SJCRH30 (cell line): ENCODE measurements around the gene RNF4. TPM values are rescaled to one million over a fixed set of nuclear protein-coding genes. Genes with fewer than 3 reads are reported as not detected.

Experiments
- DNase-seq, 2 experiments: peaks; one replicate each; pipeline ENCODE4 v3.0.0-alpha.2; 2015 to 2020
- H3K27ac ChIP-seq: fragments of 250-450 bp; sonication (Bioruptor Pico); 2 replicates; pipeline ENCODE4 v1.5.1; 2020; ENCODE audit warnings: mild to moderate bottlenecking, moderate library complexity
- H3K27me3 ChIP-seq: fragments of 250-450 bp; sonication (Bioruptor Pico); 2 replicates; pipeline ENCODE4 v1.5.1; 2020; ENCODE audit warnings: mild to moderate bottlenecking, moderate library complexity
- H3K36me3 ChIP-seq: fragments of 250-450 bp; sonication (Bioruptor Pico); 2 replicates; pipeline ENCODE4 v1.5.1; 2020; ENCODE audit warnings: mild to moderate bottlenecking, moderate library complexity
- H3K4me1 ChIP-seq: fragments of 250-450 bp; sonication (Bioruptor Pico); 2 replicates; pipeline ENCODE4 v1.5.1; 2020; ENCODE audit warnings: mild to moderate bottlenecking, moderate library complexity
- H3K4me3 ChIP-seq: fragments of 250-450 bp; sonication (Bioruptor Pico); 2 replicates; pipeline ENCODE4 v1.5.1; 2020; ENCODE audit warnings: mild to moderate bottlenecking, moderate library complexity
- H3K9me3 ChIP-seq: fragments of 250-450 bp; sonication (Bioruptor Pico); replicated peaks from 2 replicates; pipeline ENCODE4 v1.5.1; 2020; ENCODE audit warnings: mild to moderate bottlenecking, moderate library complexity
- total RNA-seq: library from RNA; depleted of rRNA; stranded (reverse); fragments of >200 nt; shearing (Covaris generic); gene quantifications from 2 replicates; pipeline ENCODE4 v1.2.3, GENCODE V29; 2014

The RNF4 gene
- total RNA-seq, 1 experiment from 2014 or later = 71.2 TPM

GRCh38 chr4:2445571-2445970 is 23.3 kb upstream of the RNF4 start:
- Histone ChIP-seq H3K4me1 (no peaks in the 10 kb centered on the region), H3K9me3 (no peaks in the 10 kb centered on the region), H3K27me3 (peaks cover 9% of the 10 kb centered on the region; the same call in 1 of the 2 replicates), H3K4me3 (no peak overlapping the region), H3K36me3 (no peaks in the 10 kb centered on the region), H3K27ac (no peak overlapping the region)
- no peak for DNase-seq

GRCh38 chr4:2446656-2447564 is 22.0 kb upstream of the RNF4 start:
- DNase-seq = no peak
- Histone ChIP-seq H3K9me3 (no peaks in the 10 kb centered on the region), H3K27ac (no peak overlapping the region)

GRCh38 chr4:2448589-2448988 is 20.3 kb upstream of the RNF4 start:
- Histone ChIP-seq H3K36me3 (no peaks in the 10 kb centered on the region), H3K4me1 (no peaks in the 10 kb centered on the region), H3K27ac (no peak overlapping the region), H3K27me3 (peaks cover 11% of the 10 kb centered on the region; the same call in 1 of the 2 replicates), H3K9me3 (no peaks in the 10 kb centered on the region), H3K4me3 (no peak overlapping the region)
- DNase-seq = no peak

More at GRCh38 chr4:2446656-2447564, 22.0 kb upstream of the RNF4 start:
- Histone ChIP-seq H3K36me3 (no peaks in the 10 kb centered on the region), H3K4me1 (no peaks in the 10 kb centered on the region), H3K27me3 (peaks cover 11% of the 10 kb centered on the region; the same call in 1 of the 2 replicates), H3K4me3 (no peak overlapping the region)

- peaks cover 11% of the 10 kb centered on the region; the same call in 1 of the 2 replicates for H3K27me3 ChIP-seq
- no peak for DNase-seq
- no peaks in the 10 kb centered on the region for H3K9me3 ChIP-seq
- H3K36me3 ChIP-seq = no peaks in the 10 kb centered on the region
- H3K27ac ChIP-seq = no peak overlapping the region
- H3K4me3 ChIP-seq = no peak overlapping the region
- no peaks in the 10 kb centered on the region for H3K4me1 ChIP-seq
Observed at GRCh38 chr4:2449051-2449450, 19.9 kb upstream of the RNF4 start.

- DNase-seq = no peak
- Histone ChIP-seq H3K36me3 (no peaks in the 10 kb centered on the region), H3K4me1 (no peaks in the 10 kb centered on the region), H3K9me3 (no peaks in the 10 kb centered on the region), H3K4me3 (no peak overlapping the region), H3K27ac (no peak overlapping the region), H3K27me3 (peaks cover 11% of the 10 kb centered on the region; the same call in 1 of the 2 replicates)
Observed at GRCh38 chr4:2449511-2450392, 19.2 kb upstream of the RNF4 start.

GRCh38 chr4:2450394-2451035 is 18.4 kb upstream of the RNF4 start:
- Histone ChIP-seq H3K27ac (no peak overlapping the region), H3K9me3 (no peaks in the 10 kb centered on the region), H3K4me3 (no peak overlapping the region), H3K27me3 (peaks cover 11% of the 10 kb centered on the region; the same call in 1 of the 2 replicates), H3K4me1 (no peaks in the 10 kb centered on the region), H3K36me3 (no peaks in the 10 kb centered on the region)
- DNase-seq = no peak

GRCh38 chr4:2451036-2451520 is 17.8 kb upstream of the RNF4 start:
- DNase-seq = no peak
- H3K36me3 ChIP-seq = no peaks in the 10 kb centered on the region
- H3K9me3 ChIP-seq = no peaks in the 10 kb centered on the region
- no peak overlapping the region for H3K27ac ChIP-seq
- H3K4me3 ChIP-seq = no peak overlapping the region
- H3K27me3 ChIP-seq = peaks cover 11% of the 10 kb centered on the region; the same call in 1 of the 2 replicates
- H3K4me1 ChIP-seq = no peaks in the 10 kb centered on the region

- H3K27me3 ChIP-seq = peaks cover 11% of the 10 kb centered on the region; the same call in 1 of the 2 replicates
- H3K27ac ChIP-seq = no peak overlapping the region
- no peaks in the 10 kb centered on the region for H3K4me1 ChIP-seq
- DNase-seq = no peak
- no peaks in the 10 kb centered on the region for H3K36me3 ChIP-seq
- no peaks in the 10 kb centered on the region for H3K9me3 ChIP-seq
- no peak overlapping the region for H3K4me3 ChIP-seq
Observed at GRCh38 chr4:2451821-2452785, 16.8 kb upstream of the RNF4 start.

GRCh38 chr4:2457481-2458295 is 11.2 kb upstream of the RNF4 start:
- Histone ChIP-seq H3K27me3 (peaks cover 6% of the 10 kb centered on the region; the same call in 1 of the 2 replicates), H3K9me3 (no peaks in the 10 kb centered on the region), H3K27ac (no peak overlapping the region), H3K4me3 (no peak overlapping the region), H3K4me1 (no peaks in the 10 kb centered on the region), H3K36me3 (no peaks in the 10 kb centered on the region)
- no peak for DNase-seq

GRCh38 chr4:2458546-2459491 is 10.1 kb upstream of the RNF4 start:
- no peak overlapping the region for H3K27ac ChIP-seq
- H3K4me3 ChIP-seq = no peak overlapping the region
- DNase-seq = no peak
- no peaks in the 10 kb centered on the region for H3K9me3 ChIP-seq
- peaks cover 13% of the 10 kb centered on the region; the same call in 1 of the 2 replicates for H3K27me3 ChIP-seq
- H3K36me3 ChIP-seq = no peaks in the 10 kb centered on the region
- no peaks in the 10 kb centered on the region for H3K4me1 ChIP-seq

- no peaks in the 10 kb centered on the region for H3K9me3 ChIP-seq
- H3K4me1 ChIP-seq = no peaks in the 10 kb centered on the region
- H3K27ac ChIP-seq = no peak overlapping the region
- H3K27me3 ChIP-seq = peaks cover 13% of the 10 kb centered on the region; the same call in 1 of the 2 replicates
- no peak overlapping the region for H3K4me3 ChIP-seq
- no peak for DNase-seq
- no peaks in the 10 kb centered on the region for H3K36me3 ChIP-seq
Observed at GRCh38 chr4:2459589-2460349, 9.1 kb upstream of the RNF4 start.
